H9 (cell line): ENCODE measurements around the gene LHX4. TPM values are rescaled to one million over a fixed set of nuclear protein-coding genes. Genes with fewer than 3 reads are reported as not detected.

Experiments used
- DNase-seq: peaks from one replicate; pipeline ENCODE4 v3.0.0-alpha.2; 2017
- H2AFZ ChIP-seq: one replicate; pipeline ENCODE4 v1.6.1; 2013; ENCODE audit warnings: mild to moderate bottlenecking, low read length, control low read depth, moderate library complexity
- H2AK5ac ChIP-seq: 2 replicates; pipeline ENCODE4 v1.6.1; 2013; ENCODE audit warnings: low read length, control low read depth, mixed read lengths; ENCODE audit not compliant: insufficient read length
- H2BK120ac ChIP-seq: one replicate; pipeline ENCODE4 v1.6.1; 2013; ENCODE audit warnings: low read depth, mild to moderate bottlenecking, low read length, control low read depth, inconsistent platforms; ENCODE audit not compliant: poor library complexity, severe bottlenecking
- H2BK12ac ChIP-seq: 2 replicates; pipeline ENCODE4 v1.6.1; 2013; ENCODE audit warnings: low read length, control low read depth, mixed read lengths, low read depth; ENCODE audit not compliant: insufficient read length
- H2BK15ac ChIP-seq: 2 replicates; pipeline ENCODE4 v1.6.1; 2013; ENCODE audit warnings: low read depth, low read length, control low read depth
- H2BK20ac ChIP-seq: one replicate; pipeline ENCODE4 v1.6.1; 2013; ENCODE audit warnings: low read depth, mild to moderate bottlenecking, low read length, control low read depth, inconsistent platforms; ENCODE audit not compliant: poor library complexity, severe bottlenecking
- H2BK5ac ChIP-seq: 2 replicates; pipeline ENCODE4 v1.6.1; 2013; ENCODE audit warnings: low read length, control low read depth, mixed read lengths; ENCODE audit not compliant: insufficient read length
- H3K14ac ChIP-seq: 2 replicates; pipeline ENCODE4 v1.6.1; 2013; ENCODE audit warnings: low read length, control low read depth; ENCODE audit not compliant: insufficient read depth
- H3K18ac ChIP-seq: 2 replicates; pipeline ENCODE4 v1.6.1; 2013; ENCODE audit warnings: low read depth, mild to moderate bottlenecking, mixed read lengths, low read length, control low read depth; ENCODE audit not compliant: insufficient read length
- H3K23ac ChIP-seq: 2 replicates; pipeline ENCODE4 v1.6.1; 2013; ENCODE audit warnings: low read length, control low read depth, mixed read lengths, low read depth; ENCODE audit not compliant: insufficient read length
- H3K23me2 ChIP-seq: 2 replicates; pipeline ENCODE4 v1.6.1; 2013; ENCODE audit warnings: low read depth, mild to moderate bottlenecking, mixed read lengths, low read length, control low read depth; ENCODE audit not compliant: insufficient read length, poor library complexity, severe bottlenecking
- H3K27ac ChIP-seq: 2 replicates; pipeline ENCODE4 v1.5.1; 2013; ENCODE audit warnings: low read length, control low read depth, mixed read lengths, low read depth; ENCODE audit not compliant: insufficient read length
- H3K27me3 ChIP-seq: 2 replicates; pipeline ENCODE4 v1.6.1; 2013; ENCODE audit warnings: low read length, control low read depth, inconsistent platforms; ENCODE audit not compliant: insufficient read depth
- H3K4ac ChIP-seq: 2 replicates; pipeline ENCODE4 v1.6.1; 2013; ENCODE audit warnings: low read depth, mild to moderate bottlenecking, control low read depth, inconsistent platforms, low read length, moderate library complexity
- H3K4me1 ChIP-seq: 2 replicates; pipeline ENCODE4 v1.6.1; 2013; ENCODE audit warnings: low read length, control low read depth, inconsistent platforms; ENCODE audit not compliant: insufficient read depth
- H3K4me2 ChIP-seq: 2 replicates; pipeline ENCODE4 v1.6.1; 2013; ENCODE audit warnings: low read length, control low read depth, mixed read lengths; ENCODE audit not compliant: insufficient read length, insufficient read depth
- H3K56ac ChIP-seq: 2 replicates; pipeline ENCODE4 v1.6.1; 2013; ENCODE audit warnings: low read depth, mild to moderate bottlenecking, mixed read lengths, low read length, control low read depth; ENCODE audit not compliant: insufficient read length
- H3K79me1 ChIP-seq: 2 replicates; pipeline ENCODE4 v1.6.1; 2013; ENCODE audit warnings: low read depth, mild to moderate bottlenecking, moderate library complexity, low read length, control low read depth, inconsistent platforms; ENCODE audit not compliant: insufficient read depth, poor library complexity, severe bottlenecking
- H3K79me2 ChIP-seq: 2 replicates; pipeline ENCODE4 v1.6.1; 2013; ENCODE audit warnings: low read length, control low read depth, inconsistent platforms; ENCODE audit not compliant: insufficient read depth
- H3K9ac ChIP-seq: 2 replicates; pipeline ENCODE4 v1.6.1; 2013; ENCODE audit warnings: low read length, control low read depth, mixed read lengths; ENCODE audit not compliant: insufficient read length; ENCODE audit errors: extremely low read depth
- H3K9me3 ChIP-seq: one replicate; pipeline ENCODE4 v1.6.1; 2013; ENCODE audit warnings: low read depth, low read length, inconsistent platforms; ENCODE audit not compliant: control insufficient read depth
- H3T11ph ChIP-seq: one replicate; pipeline ENCODE4 v1.6.1; 2013; ENCODE audit warnings: mild to moderate bottlenecking, low read length, control low read depth, inconsistent platforms
- H4K20me1 ChIP-seq: one replicate; pipeline ENCODE4 v1.6.1; 2013; ENCODE audit not compliant: control insufficient read depth, insufficient read length, insufficient read depth
- H4K5ac ChIP-seq: 2 replicates; pipeline ENCODE4 v1.6.1; 2013; ENCODE audit warnings: low read depth, mild to moderate bottlenecking, mixed read lengths, low read length, control low read depth; ENCODE audit not compliant: insufficient read length
- H4K8ac ChIP-seq: replicated peaks from 2 replicates; pipeline ENCODE4 v1.6.1; 2013; ENCODE audit warnings: low read length, control low read depth, mixed read lengths, low read depth; ENCODE audit not compliant: insufficient read length
- H4K91ac ChIP-seq: 2 replicates; pipeline ENCODE4 v1.6.1; 2013; ENCODE audit warnings: low read depth, mild to moderate bottlenecking, moderate library complexity, mixed read lengths, low read length, control low read depth; ENCODE audit not compliant: insufficient read length
- H3K27ac Mint-ChIP-seq, 3 experiments: 2 replicates in 2 of 3; 3 replicates in 1 of 3; pipeline ENCODE4 v1.8.0; 2020 to 2021; ENCODE audit warnings: mixed read lengths in 3 of 3, mild to moderate bottlenecking in 1 of 3, moderate library complexity in 1 of 3
- H3K27me3 Mint-ChIP-seq: 2 replicates; pipeline ENCODE4 v1.8.0; 2021; ENCODE audit warnings: low read depth, mild to moderate bottlenecking, moderate library complexity, mixed read lengths
- H3K36me3 Mint-ChIP-seq, 3 experiments: 2 replicates in 2 of 3; 3 replicates in 1 of 3; pipeline ENCODE4 v1.8.0; 2020 to 2021; ENCODE audit warnings: low read depth in 3 of 3, mixed read lengths in 3 of 3; ENCODE audit not compliant: insufficient read depth in 1 of 3
- H3K4me1 Mint-ChIP-seq, 2 experiments: 2 replicates each; pipeline ENCODE4 v1.8.0; 2020; ENCODE audit warnings: mixed read lengths in 2 of 2
- H3K4me3 Mint-ChIP-seq, 2 experiments: 2 replicates in 1 of 2; 3 replicates in 1 of 2; pipeline ENCODE4 v1.8.0; 2020 to 2021; ENCODE audit warnings: mild to moderate bottlenecking in 2 of 2, mixed read lengths in 2 of 2, moderate library complexity in 1 of 2
- H3K9me3 Mint-ChIP-seq, 2 experiments: 2 replicates in 1 of 2; 3 replicates in 1 of 2; pipeline ENCODE4 v1.8.0; 2020; ENCODE audit warnings: mild to moderate bottlenecking in 2 of 2, mixed read lengths in 2 of 2, moderate library complexity in 1 of 2
- CTCF ChIP-seq: fragments of 200-600 bp; sonication (generic); conservative IDR thresholded peaks from 3 replicates; pipeline ENCODE4 v1.8.0; 2021; ENCODE audit warnings: antibody characterized with exemption, mild to moderate bottlenecking
- WGBS: extraction: QIAGEN DNeasy Blood & Tissue Kit; methylation state at CpG from one replicate; pipeline ENCODE4 v1.1.7; 2013; ENCODE audit warnings: missing lambda C conversion rate, low lambda C conversion rate, mixed read lengths; ENCODE audit not compliant: insufficient read length; ENCODE audit errors: extremely low coverage; 5-methylcytosine and 5-hydroxymethylcytosine counted together
- total RNA-seq: library from RNA; stranded (reverse); gene quantifications from 2 replicates; pipeline ENCODE4 v1.2.1, GENCODE V29; 2021

The LHX4 gene
- total RNA-seq, 1 experiment from 2014 or later: 1.9 TPM

- Mint-ChIP-seq H3K9me3 (no peaks in the 10 kb centered on the region), H3K27me3 (peaks cover 3% of the 10 kb centered on the region), H3K36me3 (peaks cover 0 to 1% (median 0%) of the 10 kb centered on the region in 3 experiments; a peak in 1 of 7 replicates), H3K4me3 (no peak overlapping the region), H3K4me1 (peaks cover 2 to 7% of the 10 kb centered on the region in 2 experiments), H3K27ac (no peak overlapping the region)
- Histone ChIP-seq H3K4me1 (no peaks in the 10 kb centered on the region), H3K18ac (no peak overlapping the region), H3K14ac (no peak overlapping the region), H3K27ac (no peak overlapping the region), H4K20me1 (no peaks in the 10 kb centered on the region), H4K8ac (no peak overlapping the region), H3K4ac (no peak overlapping the region), H2BK5ac (no peak overlapping the region), H3K79me1 (no peaks in the 10 kb centered on the region), H3K9ac (no peak overlapping the region), H3K9me3 (no peaks in the 10 kb centered on the region), H4K5ac (no peak overlapping the region), H3K23me2 (no peaks in the 10 kb centered on the region), H4K91ac (no peak overlapping the region), H3K79me2 (no peaks in the 10 kb centered on the region), H3K56ac (no peak overlapping the region), H3T11ph (no peak overlapping the region), H2BK120ac (no peak overlapping the region), H3K23ac (no peak overlapping the region), H2AFZ (no peak overlapping the region), H2BK20ac (no peak overlapping the region), H2BK15ac (no peak overlapping the region), H2AK5ac (no peak overlapping the region), H2BK12ac (no peak overlapping the region), H3K27me3 (no peaks in the 10 kb centered on the region), H3K4me2 (no peak overlapping the region)
- no peak for DNase-seq
- TF ChIP-seq CTCF: no peak
- no CpG with 5 or more reads among the region's 6 CpGs for WGBS
These were observed 25.8 kb upstream of the LHX4 start for GRCh38 chr1:180204231-180204630.
